ENCODE measurements around the gene S100A3. TPM values are rescaled to one million over a fixed set of nuclear protein-coding genes. Genes with fewer than 3 reads are reported as not detected.

Gene S100A3
- total and polyA plus RNA-seq, 2 of the 13 experiments (the other 11 are each of a cell fraction or from before 2014, with no cell fraction given), result 2.5 to 4.5 TPM

- peak; percentile 24; the same call in 1 of the 2 replicates for TF ChIP-seq ZNF770 (CRISPR knock-in tag; IDR thresholded peaks at IDR 0.05)
- no peak for TF ChIP-seq ZNF552 (CRISPR knock-in tag; IDR thresholded peaks at IDR 0.05; ENCODE audit: borderline replicate concordance)
- no peak for TF ChIP-seq ZNF614 (CRISPR knock-in tag; IDR thresholded peaks at IDR 0.05; ENCODE audit: borderline replicate concordance)
- peak; percentile 67 for TF ChIP-seq PAXIP1 (CRISPR knock-in tag; conservative IDR thresholded peaks at IDR 0.05)
- peak; percentile 28; the same call in 1 of the 2 replicates for TF ChIP-seq AHDC1 (CRISPR knock-in tag; IDR thresholded peaks at IDR 0.05; ENCODE audit: borderline replicate concordance)
- peak; percentile 76; the same call in 1 of the 2 replicates for TF ChIP-seq ZBED4 (CRISPR knock-in tag; IDR thresholded peaks at IDR 0.05; ENCODE audit: borderline replicate concordance)
- no peak for TF ChIP-seq ZNF891 (CRISPR knock-in tag; IDR thresholded peaks at IDR 0.05)
- TF ChIP-seq TARDBP (CRISPR knock-in tag; IDR thresholded peaks at IDR 0.05), result no peak
- TF ChIP-seq ZNF543 (CRISPR knock-in tag; IDR thresholded peaks at IDR 0.05), result 0 out of 2 replicates have a peak, but pooled peaks have one; percentile 25
- TF ChIP-seq NCOR1 (IDR thresholded peaks at IDR 0.05; ENCODE audit: borderline replicate concordance, low read length), result no peak
- no peak for TF ChIP-seq ZNF850 (CRISPR knock-in tag; conservative IDR thresholded peaks at IDR 0.05)
- TF ChIP-seq ZNF75D (CRISPR knock-in tag; IDR thresholded peaks at IDR 0.05; ENCODE audit: borderline replicate concordance), result no peak
Measured at GRCh38 chr1:153506831-153507413, 42.1 kb downstream of the S100A3 start (continued).

Measured in HepG2 (cell line).